ENCODE results near the gene TBC1D7. TPM values are rescaled to one million over a fixed set of nuclear protein-coding genes. Genes with fewer than 3 reads are reported as not detected.

TBC1D7 gene
- total RNA-seq, 1 experiment from 2014 or later, result 13.7 TPM

GRCh38 chr6:13288969-13289391, 39.4 kb downstream of the TBC1D7 start:
- Histone ChIP-seq H4K20me1 (ENCODE audit: insufficient read depth) (no peaks in the 10 kb centered on the region), H3K4me2 (ENCODE audit: low read length) (no peak overlapping the region), H3K79me2 (ENCODE audit: insufficient read depth, low read length) (no peaks in the 10 kb centered on the region), H3K9me3 (ENCODE audit: control insufficient read depth in 1 of 2, insufficient read depth in 1 of 2, low read depth in 1 of 2, low read length in 2 of 2) (peaks cover 0 to 4% of the 10 kb centered on the region in 2 experiments; a peak in 1 of 4 replicates), H3K9me2 (ENCODE audit: insufficient read depth) (no peaks in the 10 kb centered on the region), H2AFZ (ENCODE audit: low read depth, low read length, poor library complexity, severe bottlenecking) (no peak overlapping the region), H3K36me3 (ENCODE audit: control insufficient read depth in 1 of 2, insufficient read depth in 2 of 2, low read length in 2 of 2) (no peaks in the 10 kb centered on the region), H3K27ac (ENCODE audit: low read depth, low read length) (no peak overlapping the region), H3K27me3 (ENCODE audit: insufficient read depth, low read length) (no peaks in the 10 kb centered on the region), H3K4me1 (ENCODE audit: control insufficient read depth in 1 of 2, insufficient read depth in 2 of 2, low read length in 2 of 2) (no peaks in the 10 kb centered on the region), H3K4me3 (replicated peaks in 1 of 2; ENCODE audit: low read depth in 1 of 2, low read length in 2 of 2) (no peak overlapping the region), H3K9ac (ENCODE audit: low read length) (no peak overlapping the region)
- BruUV-seq (replicated peaks), result no TSS peak
- RAD21 ChIA-PET (ENCODE audit: low non-redundant PET in 1 of 2, low total read pairs in 2 of 2, uncharacterized antibody in 2 of 2, unreplicated experiment in 2 of 2), result no interaction called here
- POLR2A ChIA-PET, result no interaction called here
- no peak for ATAC-seq
- TF ChIP-seq TCF7L2 (IDR thresholded peaks at IDR 0.05; ENCODE audit: borderline replicate concordance, extremely low read depth, insufficient read depth, insufficient read length), result no peak
- TF ChIP-seq ZNF274 (IDR thresholded peaks at IDR 0.05; ENCODE audit: low read depth, low read length), result no peak
- TF ChIP-seq, protein P1, sequence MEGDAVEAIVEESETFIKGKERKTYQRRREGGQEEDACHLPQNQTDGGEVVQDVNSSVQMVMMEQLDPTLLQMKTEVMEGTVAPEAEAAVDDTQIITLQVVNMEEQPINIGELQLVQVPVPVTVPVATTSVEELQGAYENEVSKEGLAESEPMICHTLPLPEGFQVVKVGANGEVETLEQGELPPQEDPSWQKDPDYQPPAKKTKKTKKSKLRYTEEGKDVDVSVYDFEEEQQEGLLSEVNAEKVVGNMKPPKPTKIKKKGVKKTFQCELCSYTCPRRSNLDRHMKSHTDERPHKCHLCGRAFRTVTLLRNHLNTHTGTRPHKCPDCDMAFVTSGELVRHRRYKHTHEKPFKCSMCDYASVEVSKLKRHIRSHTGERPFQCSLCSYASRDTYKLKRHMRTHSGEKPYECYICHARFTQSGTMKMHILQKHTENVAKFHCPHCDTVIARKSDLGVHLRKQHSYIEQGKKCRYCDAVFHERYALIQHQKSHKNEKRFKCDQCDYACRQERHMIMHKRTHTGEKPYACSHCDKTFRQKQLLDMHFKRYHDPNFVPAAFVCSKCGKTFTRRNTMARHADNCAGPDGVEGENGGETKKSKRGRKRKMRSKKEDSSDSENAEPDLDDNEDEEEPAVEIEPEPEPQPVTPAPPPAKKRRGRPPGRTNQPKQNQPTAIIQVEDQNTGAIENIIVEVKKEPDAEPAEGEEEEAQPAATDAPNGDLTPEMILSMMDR (IDR thresholded peaks at IDR 0.05 in 2 of 3, conservative IDR thresholded peaks at IDR 0.05 in 1 of 3; ENCODE audit: borderline replicate concordance in 1 of 3, insufficient read depth in 1 of 3, low read depth in 2 of 3, low read length in 2 of 3), result no peak
- no peak for TF ChIP-seq ZFX (IDR thresholded peaks at IDR 0.05)
- no peak for TF ChIP-seq SIN3A (IDR thresholded peaks at IDR 0.05; ENCODE audit: low read depth)
- no peak for TF ChIP-seq POLR2A (IDR thresholded peaks at IDR 0.05; ENCODE audit: borderline replicate concordance, extremely low read depth, insufficient read depth, insufficient read length)
- no peak for TF ChIP-seq EZH2phosphoT487 (IDR thresholded peaks at IDR 0.05; ENCODE audit: borderline replicate concordance)
- TF ChIP-seq ATF3 (IDR thresholded peaks at IDR 0.05), result no peak
- TF ChIP-seq CBX3 (IDR thresholded peaks at IDR 0.05; ENCODE audit: low read depth), result no peak
- TF ChIP-seq ELF1 (IDR thresholded peaks at IDR 0.05; ENCODE audit: borderline replicate concordance, low read depth), result no peak
- TF ChIP-seq SRF (IDR thresholded peaks at IDR 0.05; ENCODE audit: low read depth), result no peak
- no peak for TF ChIP-seq YY1 (IDR thresholded peaks at IDR 0.05; ENCODE audit: extremely low read depth, insufficient replicate concordance, low read depth, low read length)
- no peak for TF ChIP-seq RAD21 (IDR thresholded peaks at IDR 0.05; ENCODE audit: low read depth)
- TF ChIP-seq CEBPB (IDR thresholded peaks at IDR 0.05; ENCODE audit: low read depth), result no peak
- no peak for TF ChIP-seq POLR2AphosphoS5 (IDR thresholded peaks at IDR 0.05; ENCODE audit: low read depth, low read length)
- no peak for TF ChIP-seq ZBTB33 (IDR thresholded peaks at IDR 0.05; ENCODE audit: extremely low read depth, insufficient replicate concordance, low read length)
- TF ChIP-seq JUND (IDR thresholded peaks at IDR 0.05), result no peak
- intact Hi-C loops (cut with micrococcal nuclease), result no loop called here
- CTCF ChIA-PET, result no interaction called here
- no peak for DNase-seq (ENCODE audit: low read depth, low spot score)

Measured in HCT116 (cell line).